ENCODE measurements around the gene ZBTB20. TPM values are rescaled to one million over a fixed set of nuclear protein-coding genes. Genes with fewer than 3 reads are reported as not detected.

Gene ZBTB20
- total and polyA plus RNA-seq, 2 of the 4 experiments (the other 2 are of a cell fraction) = 0.75 to 14.7 TPM

DNA sequence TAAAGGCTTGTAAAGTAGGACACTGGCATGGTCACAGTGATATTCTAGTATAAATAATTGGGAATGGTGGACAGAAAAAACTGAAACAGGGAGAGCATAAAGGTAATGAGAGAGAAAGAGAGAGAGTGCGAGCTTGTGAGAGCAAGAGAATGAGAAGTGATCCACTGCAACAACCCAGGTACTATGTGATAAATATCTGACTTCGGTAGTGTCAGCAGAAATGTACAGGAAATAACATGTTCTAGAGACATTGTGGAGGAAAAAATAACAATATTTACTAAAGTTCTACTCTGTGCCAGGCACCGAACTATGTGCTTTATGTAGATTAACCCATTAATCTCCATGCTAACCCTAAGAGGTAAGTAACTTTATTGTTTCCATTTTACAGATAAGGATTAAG, 425.9 kb downstream of the ZBTB20 start:
- CTCF ChIA-PET = interaction anchor here (1.0 kb wide), 1 partner anchor 10 kb away, joined by 3 read pairs; no protein-coding TSS in a partner anchor
- dilution Hi-C loops (cut with HindIII; ENCODE audit: low sequenced_read_pairs, unreplicated experiment) = no loop called here
- WGBS, 2 experiments (ENCODE audit: extremely low coverage in 2 of 2, insufficient read length in 1 of 2) = no CpG with 5 or more reads among the region's 3 CpGs

More for the DNA sequence above, 425.9 kb downstream of the ZBTB20 start:
- no peak overlapping the region for H3K18ac ChIP-seq (ENCODE audit: low read depth, low read length)
- in situ Hi-C loops (cut with MboI; ENCODE audit: low sequenced_read_pairs) (no loop called here), intact Hi-C loops (cut with micrococcal nuclease) (no loop called here)
- no peak overlapping the region for H3K14ac ChIP-seq (replicated peaks; ENCODE audit: low read depth, low read length)
- no peaks in the 10 kb centered on the region for H3K9me1 ChIP-seq (ENCODE audit: insufficient read depth, low read length)
- H3K4me2 ChIP-seq (ENCODE audit: low read depth, low read length) = no peak overlapping the region
- H2BK15ac ChIP-seq (ENCODE audit: low read depth, low read length) = no peak overlapping the region
- no peak for TF ChIP-seq MXI1 (IDR thresholded peaks at IDR 0.05; ENCODE audit: borderline replicate concordance, low read depth, low read length)
- TF ChIP-seq, protein P1, sequence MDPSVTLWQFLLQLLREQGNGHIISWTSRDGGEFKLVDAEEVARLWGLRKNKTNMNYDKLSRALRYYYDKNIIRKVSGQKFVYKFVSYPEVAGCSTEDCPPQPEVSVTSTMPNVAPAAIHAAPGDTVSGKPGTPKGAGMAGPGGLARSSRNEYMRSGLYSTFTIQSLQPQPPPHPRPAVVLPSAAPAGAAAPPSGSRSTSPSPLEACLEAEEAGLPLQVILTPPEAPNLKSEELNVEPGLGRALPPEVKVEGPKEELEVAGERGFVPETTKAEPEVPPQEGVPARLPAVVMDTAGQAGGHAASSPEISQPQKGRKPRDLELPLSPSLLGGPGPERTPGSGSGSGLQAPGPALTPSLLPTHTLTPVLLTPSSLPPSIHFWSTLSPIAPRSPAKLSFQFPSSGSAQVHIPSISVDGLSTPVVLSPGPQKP (IDR thresholded peaks at IDR 0.05; ENCODE audit: borderline replicate concordance, low read depth, low read length) = no peak
- no peak overlapping the region for H3K23ac ChIP-seq (ENCODE audit: low read depth, low read length)
- H3K4me3 ChIP-seq (ENCODE audit: insufficient read depth, low read depth, low read length) = no peak overlapping the region
- no TSS peak for BruUV-seq (replicated peaks)
- no peak overlapping the region for H3K27ac ChIP-seq (ENCODE audit: insufficient read depth, low read length)
- H3K4ac ChIP-seq (ENCODE audit: low read depth, low read length) = no peak overlapping the region
- no peak for ATAC-seq (ENCODE audit: low read depth)
- POLR2A ChIA-PET (ENCODE audit: unreplicated experiment) = no interaction called here
- no peaks in the 10 kb centered on the region for H3K79me1 ChIP-seq (ENCODE audit: low read depth in 1 of 2, low read length in 2 of 2)
- no peaks in the 10 kb centered on the region for H4K20me1 ChIP-seq (ENCODE audit: insufficient read depth, low read length)
- no peak overlapping the region for H4K91ac ChIP-seq (ENCODE audit: insufficient read depth, low read depth, low read length)
- no peaks in the 10 kb centered on the region for H3K27me3 ChIP-seq (ENCODE audit: control insufficient read depth, insufficient read depth, low read length)
- H2BK20ac ChIP-seq (ENCODE audit: low read depth, low read length) = no peak overlapping the region
- H2AK5ac ChIP-seq (ENCODE audit: low read depth, low read length) = no peak overlapping the region
- H2AFZ ChIP-seq (replicated peaks; ENCODE audit: low read length, poor library complexity) = no peak overlapping the region
- no peak for DNase-seq
- no peak overlapping the region for H3K56ac ChIP-seq (ENCODE audit: extremely low read depth, insufficient read depth, low read length)
- no peak overlapping the region for H2AK9ac ChIP-seq (replicated peaks; ENCODE audit: low read depth, low read length, poor library complexity)
- no peak overlapping the region for H4K5ac ChIP-seq (ENCODE audit: low read depth, low read length)
- H4K8ac ChIP-seq (ENCODE audit: low read depth in 2 of 2, low read length in 2 of 2) = no peak overlapping the region
- H3K9me3 ChIP-seq (ENCODE audit: control insufficient read depth, insufficient read depth, low read length) = no peaks in the 10 kb centered on the region
- H2BK120ac ChIP-seq (ENCODE audit: low read depth, low read length) = no peak overlapping the region
- no peaks in the 10 kb centered on the region for H3K4me1 ChIP-seq (ENCODE audit: control insufficient read depth, insufficient read depth, low read length)
- H2BK5ac ChIP-seq (ENCODE audit: low read depth, low read length, poor library complexity, severe bottlenecking) = no peak overlapping the region
- no peaks in the 10 kb centered on the region for H3K36me3 ChIP-seq (ENCODE audit: control insufficient read depth, insufficient read depth, low read length)
- H3K9ac ChIP-seq (ENCODE audit: low read depth, low read length) = no peak overlapping the region

All from IMR-90 (cell line).